HPDE6-E6E7 (cell line): Measurements from ENCODE around the gene LRRC23.
A peak's percentile ranks its signal among the peaks of the same experiment; 100 is the strongest.

Experiments used
- DNase-seq: peaks from one replicate; pipeline ENCODE4 v3.0.0; 2011; ENCODE audit warnings: missing footprints; ENCODE audit errors: extremely low spot score

The LRRC23 gene

DNA sequence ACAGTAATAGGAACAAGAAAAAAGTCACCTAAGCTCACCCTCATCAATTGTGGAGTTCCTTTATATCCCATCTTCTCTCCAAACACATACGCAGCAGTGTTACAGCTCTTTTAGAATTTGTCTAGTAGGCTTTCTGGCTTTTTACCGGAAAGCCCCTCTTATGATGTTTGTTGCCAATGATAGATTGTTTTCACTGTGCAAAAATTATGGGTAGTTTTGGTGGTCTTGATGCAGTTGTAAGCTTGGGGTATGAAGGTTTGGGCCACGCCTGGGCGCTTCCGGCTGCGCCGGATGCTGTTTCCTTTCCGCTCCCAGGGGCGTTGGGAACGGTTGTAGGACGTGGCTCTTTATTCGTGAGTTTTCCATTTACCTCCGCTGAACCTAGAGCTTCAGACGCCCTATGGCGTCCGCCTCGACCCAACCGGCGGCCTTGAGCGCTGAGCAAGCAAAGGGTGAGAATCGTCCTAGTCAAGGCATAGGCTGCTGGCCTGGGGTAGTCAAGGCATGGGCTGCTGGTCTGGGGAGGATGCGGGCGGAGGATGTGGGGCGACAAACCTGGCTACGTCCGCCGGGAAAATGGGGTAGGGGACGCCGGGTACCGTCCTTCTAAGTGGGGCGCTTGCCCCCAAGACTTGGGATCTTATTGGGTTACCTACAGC is 39.2 kb downstream of the LRRC23 start, which contains the start of the genes C12orf57 and RNU7-1:
Gene C12orf57 (plus strand): TSS at position 301 of the 659 bp plus-strand sequence. CDS start 100 bp downstream, at position 401.
Gene RNU7-1 (plus strand): TSS at position 95 of the 659 bp plus-strand sequence.
- no peak for DNase-seq

GRCh38 chr12:6944381-6945186 is 40.0 kb downstream of the LRRC23 start:
- DNase-seq, result no peak

- DNase-seq, result no peak
Measured at GRCh38 chr12:6945613-6946012, 41.0 kb downstream of the LRRC23 start.

DNA sequence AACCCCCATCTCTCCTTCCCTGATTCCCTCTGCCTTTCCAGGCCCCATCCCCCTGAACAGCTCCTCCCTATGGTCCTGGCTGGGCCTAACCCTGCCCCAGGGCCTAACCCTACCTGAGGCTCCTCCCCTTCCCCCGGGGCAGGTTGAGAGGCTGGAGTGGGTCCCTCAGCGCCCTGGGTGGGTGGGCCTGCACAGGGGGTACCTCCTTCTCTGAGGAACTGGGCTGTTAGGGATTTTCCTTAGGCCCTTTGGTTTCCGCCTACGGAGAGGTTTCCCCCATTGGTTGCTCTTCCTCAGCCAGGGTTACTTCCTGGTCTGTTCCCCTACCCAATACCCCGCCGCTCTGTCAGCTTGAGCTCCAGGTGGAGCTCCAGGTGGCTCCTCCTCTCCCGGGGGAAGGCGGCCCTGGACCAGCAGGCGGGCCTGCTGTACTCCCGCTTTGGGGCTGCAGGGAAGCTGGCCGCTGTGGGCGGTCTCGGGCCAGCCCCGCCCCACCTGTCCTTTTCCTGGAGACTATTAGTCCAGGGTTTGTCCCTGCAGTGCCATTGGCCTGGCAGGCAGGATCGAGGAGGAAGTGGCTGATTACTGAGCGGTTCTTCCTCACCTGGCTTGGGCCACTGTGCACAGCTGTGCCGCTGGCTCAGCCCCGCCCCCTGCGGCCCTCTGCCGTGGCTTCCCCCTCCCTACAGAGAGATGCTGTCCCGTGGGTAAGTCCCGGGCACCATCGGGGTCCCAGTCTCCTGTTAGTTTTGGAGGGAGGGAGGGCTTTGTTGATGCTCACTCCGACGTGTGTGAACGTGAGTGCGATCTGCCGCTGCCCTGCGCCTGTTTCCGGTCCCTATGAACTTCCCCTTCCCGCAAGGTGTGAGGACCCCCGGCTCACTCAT is 41.7 kb downstream of the LRRC23 start:
- DNase-seq, result peak; percentile 97

GRCh38 chr12:6946920-6947374 is 42.3 kb downstream of the LRRC23 start:
- DNase-seq, result no peak

- DNase-seq, result no peak
Measured at GRCh38 chr12:6947615-6948014, 43.0 kb downstream of the LRRC23 start.

DNA sequence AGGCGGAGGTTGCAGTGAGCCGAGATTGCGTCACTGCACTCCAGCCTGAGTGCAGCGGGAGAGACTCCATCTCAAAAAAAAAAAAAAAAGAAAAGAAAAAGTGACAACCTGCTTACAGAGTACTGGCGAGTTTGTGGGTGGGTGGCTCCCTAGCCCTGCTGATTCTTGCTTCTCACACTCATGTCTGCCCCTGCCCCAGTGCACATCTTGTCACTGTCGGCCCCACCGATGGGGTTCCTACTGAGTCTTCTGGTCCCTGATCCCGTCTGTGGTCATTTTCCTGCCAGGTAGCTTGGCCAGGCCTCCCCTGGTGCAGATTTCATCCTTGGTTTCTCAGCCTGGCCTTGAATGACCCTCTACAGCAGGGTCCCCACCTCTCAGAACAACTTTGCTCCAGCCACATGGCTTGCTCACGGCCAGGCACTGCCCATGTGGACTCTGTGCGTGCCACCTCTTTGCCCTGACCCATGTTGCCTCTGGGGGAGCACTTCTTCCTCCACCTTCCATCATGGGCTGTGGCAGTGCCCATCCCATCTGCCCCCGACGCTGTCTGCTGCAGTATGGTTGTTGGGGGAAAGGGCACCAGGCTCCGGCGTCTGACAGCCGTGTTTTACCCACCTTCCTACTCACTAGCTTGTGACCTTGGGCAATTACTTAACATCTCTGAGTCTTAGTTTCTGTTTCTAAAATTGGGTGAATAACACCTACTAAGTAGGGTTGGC is 44.4 kb downstream of the LRRC23 start:
- DNase-seq, result no peak

GRCh38 chr12:6950401-6950801 is 45.8 kb downstream of the LRRC23 start:
- DNase-seq, result no peak

DNA sequence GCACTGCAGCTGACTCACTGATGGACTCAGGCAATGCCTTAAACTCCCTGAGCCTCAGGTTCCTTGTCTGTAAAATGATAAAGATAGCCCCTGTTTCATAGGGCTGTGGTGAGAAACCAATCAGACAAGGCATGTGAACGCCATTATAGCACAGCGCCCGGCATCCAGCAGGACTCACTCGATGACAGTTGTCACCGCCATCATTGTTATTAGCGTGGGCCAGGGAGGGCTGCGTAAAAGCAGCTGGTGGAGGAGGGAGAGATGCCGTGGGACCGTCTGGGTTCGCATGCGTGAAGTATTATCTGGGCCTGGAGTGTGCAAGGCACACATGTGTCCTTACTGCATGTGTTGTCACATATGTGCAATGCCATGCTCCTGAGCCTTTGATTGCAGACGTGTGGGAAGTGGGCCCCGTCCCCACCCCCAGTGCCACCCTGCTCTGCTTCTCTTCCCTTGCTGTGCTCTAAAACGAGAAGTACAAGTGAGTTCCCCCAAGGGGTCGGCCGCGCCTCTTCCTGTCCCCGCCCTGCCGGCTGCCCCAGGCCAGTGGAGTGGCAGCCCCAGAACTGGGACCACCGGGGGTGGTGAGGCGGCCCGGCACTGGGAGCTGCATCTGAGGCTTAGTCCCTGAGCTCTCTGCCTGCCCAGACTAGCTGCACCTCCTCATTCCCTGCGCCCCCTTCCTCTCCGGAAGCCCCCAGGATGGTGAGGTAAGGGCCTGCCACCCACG is 46.4 kb downstream of the LRRC23 start, which contains the start of gene PTPN6:
Gene PTPN6 (plus strand): TSS at position 546 of the 730 bp plus-strand sequence. CDS start 157 bp downstream, at position 703.
- no peak for DNase-seq

- DNase-seq, result no peak
Measured at GRCh38 chr12:6951551-6952120, 47.0 kb downstream of the LRRC23 start.

DNA sequence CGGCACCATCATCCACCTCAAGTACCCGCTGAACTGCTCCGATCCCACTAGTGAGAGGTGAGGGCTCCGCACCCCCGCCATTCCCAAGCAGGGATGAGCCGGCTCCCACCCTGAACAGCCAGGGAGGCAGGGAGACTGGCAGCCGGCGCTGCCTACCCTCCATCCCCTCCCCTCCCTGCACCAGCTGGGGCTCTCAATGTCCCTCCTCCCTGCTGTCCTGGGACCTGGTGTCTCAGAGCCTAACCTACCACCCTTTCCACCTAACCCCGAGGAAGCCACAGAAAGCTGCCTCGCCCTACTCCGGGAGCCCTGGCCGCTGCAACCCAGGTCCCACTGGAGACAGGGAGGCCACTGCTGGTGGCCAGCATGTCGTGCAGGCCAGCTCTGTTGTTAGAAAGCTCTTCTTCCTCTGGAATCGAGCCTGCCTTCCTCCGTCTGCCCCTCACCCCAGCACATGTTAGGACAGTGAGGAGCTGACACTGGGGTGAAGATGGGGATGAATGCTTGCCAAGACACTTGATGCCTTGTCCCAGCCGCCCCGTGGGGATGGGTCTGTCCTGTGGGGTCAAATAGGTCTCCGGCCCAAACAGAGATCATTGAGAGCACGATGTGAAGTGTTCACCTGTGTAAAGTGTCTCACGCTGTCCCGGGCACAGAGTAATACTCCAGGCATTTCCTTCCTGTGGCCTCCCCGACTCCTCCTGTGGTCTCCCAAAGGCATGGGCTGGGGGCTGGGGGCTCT is 47.7 kb downstream of the LRRC23 start:
- no peak for DNase-seq

DNA sequence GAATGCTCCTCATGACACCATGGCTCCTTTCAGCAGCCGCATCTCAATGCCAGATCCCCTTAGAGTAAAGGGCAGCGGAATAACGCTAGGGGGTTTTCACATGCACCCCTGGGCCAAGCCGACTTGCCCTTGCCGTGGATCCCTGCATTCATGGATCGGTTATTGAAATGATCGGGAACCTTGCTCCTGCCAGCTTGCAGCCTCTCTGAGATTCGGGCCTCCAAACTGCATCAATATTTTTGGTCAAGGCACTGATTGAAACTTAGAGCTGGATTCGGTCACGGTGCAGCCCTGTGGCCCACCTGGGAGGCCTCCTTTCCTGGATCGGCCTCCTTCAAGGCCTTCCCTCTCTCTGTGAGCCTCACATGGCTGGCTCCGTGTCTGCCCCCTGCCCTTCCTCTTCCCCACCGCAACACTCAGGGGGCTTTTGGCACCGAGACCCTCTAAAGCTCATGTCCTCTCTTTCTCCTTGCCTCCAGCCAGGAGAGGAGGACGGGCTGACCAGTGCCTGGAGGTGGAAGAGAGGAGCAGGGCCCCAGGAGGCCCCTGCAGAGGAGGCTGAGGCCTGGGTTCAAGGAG is 48.3 kb downstream of the LRRC23 start:
- no peak for DNase-seq

GRCh38 chr12:6953442-6954315 is 49.1 kb downstream of the LRRC23 start:
- no peak for DNase-seq

DNA sequence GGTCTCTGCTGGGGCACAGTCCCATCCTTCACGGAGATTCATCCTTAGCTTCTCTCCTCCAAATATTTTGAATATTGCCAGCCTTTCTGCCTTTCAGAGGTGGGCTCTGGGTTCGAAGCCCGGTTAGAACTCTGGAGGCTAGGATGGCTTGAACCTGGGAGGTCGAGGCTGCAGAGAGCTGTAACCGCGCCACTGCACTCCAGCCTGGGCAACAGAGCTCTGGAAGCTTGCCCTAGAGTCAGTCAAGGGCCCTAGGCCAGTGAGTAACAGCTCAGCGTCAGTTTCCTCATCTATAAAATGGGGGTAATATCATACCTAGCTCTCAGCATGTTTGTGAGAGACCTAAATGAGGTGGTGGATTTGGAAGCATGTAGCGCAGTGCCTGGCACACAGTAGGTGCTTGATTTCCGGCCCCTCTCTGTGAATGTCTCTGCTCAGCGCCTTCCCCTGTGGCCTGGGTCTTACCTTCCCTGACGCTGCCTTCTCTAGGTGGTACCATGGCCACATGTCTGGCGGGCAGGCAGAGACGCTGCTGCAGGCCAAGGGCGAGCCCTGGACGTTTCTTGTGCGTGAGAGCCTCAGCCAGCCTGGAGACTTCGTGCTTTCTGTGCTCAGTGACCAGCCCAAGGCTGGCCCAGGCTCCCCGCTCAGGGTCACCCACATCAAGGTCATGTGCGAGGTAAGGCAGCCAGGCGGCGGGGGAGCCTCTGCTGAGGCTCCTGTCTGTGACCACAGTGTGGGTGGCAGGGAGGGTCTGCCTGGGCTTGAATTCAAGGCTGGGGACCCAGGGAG is 49.9 kb downstream of the LRRC23 start:
- DNase-seq, result no peak

DNA sequence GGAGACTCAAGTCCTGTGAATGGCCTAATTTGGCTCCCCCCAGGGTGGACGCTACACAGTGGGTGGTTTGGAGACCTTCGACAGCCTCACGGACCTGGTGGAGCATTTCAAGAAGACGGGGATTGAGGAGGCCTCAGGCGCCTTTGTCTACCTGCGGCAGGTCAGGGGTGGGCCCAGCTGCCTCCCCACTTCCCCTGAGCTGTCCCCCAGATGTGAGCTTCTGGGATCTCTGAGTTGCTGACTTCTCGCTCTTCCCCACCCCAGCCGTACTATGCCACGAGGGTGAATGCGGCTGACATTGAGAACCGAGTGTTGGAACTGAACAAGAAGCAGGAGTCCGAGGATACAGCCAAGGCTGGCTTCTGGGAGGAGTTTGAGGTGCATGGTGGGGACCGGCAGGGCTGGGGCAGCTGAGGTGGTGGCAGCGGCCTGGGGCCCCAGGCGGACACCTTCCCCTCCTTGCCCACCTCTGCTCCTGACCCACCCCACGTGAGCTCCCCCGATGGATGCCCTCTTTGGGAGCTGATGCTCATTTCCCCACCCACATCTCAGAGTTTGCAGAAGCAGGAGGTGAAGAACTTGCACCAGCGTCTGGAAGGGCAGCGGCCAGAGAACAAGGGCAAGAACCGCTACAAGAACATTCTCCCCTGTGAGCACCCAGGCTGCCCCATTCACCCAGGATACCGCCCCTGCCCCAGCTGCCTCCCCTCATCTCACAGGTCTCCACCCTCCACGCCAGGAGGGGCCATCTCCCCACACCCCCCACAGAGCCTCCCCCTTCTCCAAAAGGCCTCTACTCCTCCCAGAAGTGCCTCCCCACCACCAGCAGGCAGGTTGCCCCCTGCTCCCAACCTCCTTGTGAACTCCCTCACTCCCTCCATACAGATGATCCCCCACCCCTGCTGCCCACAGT is 50.7 kb downstream of the LRRC23 start:
- no peak for DNase-seq
